Stimulated activated naive CD4-positive, alpha-beta T cell treated with Interleukin-2 at 50 U/mL for 16 hours (primary cell): ENCODE measurements around the gene NELFB.
A peak's percentile ranks its signal among the peaks of the same experiment; 100 is the strongest.

Source experiments
- DNase-seq: peaks from one replicate; lab custom pipeline; 2025; lab: John Stamatoyannopoulos, UW

The NELFB gene

DNA sequence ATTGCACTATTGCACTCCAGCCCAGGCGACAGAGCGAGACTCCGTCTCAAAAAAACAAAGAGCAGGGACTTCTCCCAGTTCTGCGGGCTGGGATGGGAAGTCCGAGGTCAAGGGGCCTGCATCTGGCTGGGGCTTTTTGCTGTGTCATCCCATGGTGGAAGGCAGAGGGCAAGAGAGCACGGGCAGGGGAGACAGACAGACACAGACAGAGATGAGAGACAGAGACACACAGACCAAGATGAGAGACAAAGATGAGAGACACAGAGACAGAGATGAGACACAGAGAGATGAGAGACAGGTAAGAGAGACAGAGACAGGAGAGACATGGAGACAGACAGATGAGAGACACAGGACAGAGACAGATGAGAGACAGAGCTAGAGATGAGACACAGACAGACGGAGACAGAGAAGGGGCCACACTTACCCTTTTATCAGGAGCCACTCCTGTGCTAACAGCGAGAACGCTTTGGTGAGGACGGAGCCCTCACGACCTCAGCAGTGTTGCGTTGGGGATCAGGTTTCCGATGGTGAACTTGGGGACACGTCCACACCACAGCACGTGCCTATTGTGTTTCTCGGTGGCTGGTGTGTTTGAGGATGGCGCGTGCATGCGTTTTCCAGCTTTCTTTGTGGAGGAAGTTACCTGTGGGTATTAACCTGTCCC is 13.5 kb downstream of the NELFB start:
- no peak for DNase-seq

DNA sequence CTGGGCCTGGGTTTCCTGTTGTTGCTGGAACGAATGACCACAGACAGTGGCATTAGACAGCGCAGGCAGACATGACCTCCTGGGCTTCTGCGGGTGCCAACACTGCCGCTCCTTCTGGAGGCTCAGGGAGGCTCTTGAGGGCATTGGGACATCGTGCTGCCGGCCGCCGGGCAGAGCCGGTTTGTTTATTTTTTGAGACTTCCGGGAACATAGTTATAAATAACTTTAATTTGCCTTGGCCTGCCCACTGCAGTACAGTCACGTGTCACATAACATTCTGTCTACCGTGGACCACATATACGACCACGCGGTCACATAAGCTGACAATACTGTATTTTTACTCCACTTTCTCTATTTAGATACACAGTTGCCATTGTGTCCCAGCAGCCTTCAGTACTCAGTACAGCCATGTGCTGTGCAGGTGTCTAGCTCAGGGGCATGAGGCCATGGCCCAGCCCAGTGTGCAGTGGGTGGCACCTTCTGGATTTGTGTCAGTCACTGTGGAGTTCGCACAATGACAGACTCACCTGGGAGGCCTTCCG is 14.2 kb downstream of the NELFB start:
- no peak for DNase-seq

DNA sequence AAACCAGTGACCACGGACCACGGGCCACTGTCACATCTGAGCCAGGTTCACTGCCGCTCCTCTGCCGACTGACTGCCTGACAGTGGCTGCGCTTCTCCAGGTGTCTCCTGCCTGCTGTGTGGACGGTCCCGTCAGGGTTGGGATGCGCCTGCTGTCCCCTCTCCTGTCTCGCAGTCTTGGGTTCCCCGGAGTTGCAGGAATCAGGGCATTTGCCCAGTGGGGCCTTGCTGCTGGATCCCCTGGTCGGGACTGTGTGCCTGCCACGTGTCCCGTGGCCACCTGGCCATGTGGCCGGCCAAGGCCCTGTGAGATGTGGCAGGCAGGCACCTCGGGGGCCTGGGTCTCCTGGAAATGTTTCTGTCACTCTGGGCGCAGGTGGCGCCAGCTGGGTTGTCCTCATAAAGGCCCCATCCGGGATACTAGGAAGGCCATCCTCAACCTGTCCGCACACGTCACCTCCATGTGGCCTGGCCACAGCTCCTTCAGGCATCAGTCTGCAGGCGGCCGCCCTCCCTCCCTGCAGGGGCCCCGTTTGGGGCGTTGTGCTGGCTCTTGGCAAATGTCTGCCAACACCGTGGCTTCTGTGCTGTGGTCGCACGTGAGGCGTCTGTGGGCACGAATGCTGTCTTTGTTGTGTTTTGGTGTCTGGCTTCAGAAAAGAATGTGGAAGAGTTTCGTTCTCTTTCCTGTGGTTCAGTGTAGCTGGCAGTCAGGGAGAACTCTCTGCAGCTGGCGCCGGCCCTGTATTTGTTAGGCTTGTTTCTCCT is 16.0 kb downstream of the NELFB start:
- DNase-seq: no peak

DNA sequence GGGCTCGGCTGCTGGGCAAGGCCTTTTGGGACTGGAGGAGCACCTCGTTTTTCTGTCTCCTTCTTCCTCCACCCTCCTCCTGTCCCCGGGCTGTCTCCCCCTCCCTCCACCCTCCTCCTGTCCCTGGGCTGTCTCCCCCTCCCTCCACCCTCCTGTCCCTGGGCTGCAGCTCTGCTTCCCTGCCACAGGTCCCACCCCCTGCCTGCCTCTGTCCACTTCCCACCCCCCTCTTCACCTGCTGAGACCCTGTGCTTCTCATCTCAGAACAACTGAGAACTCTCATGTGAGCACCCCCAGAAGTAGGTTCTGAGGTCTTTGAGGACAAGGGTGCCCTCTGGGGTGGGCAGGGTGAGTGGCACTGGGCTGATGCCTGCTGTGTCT is 16.6 kb downstream of the NELFB start:
- no peak for DNase-seq

DNA sequence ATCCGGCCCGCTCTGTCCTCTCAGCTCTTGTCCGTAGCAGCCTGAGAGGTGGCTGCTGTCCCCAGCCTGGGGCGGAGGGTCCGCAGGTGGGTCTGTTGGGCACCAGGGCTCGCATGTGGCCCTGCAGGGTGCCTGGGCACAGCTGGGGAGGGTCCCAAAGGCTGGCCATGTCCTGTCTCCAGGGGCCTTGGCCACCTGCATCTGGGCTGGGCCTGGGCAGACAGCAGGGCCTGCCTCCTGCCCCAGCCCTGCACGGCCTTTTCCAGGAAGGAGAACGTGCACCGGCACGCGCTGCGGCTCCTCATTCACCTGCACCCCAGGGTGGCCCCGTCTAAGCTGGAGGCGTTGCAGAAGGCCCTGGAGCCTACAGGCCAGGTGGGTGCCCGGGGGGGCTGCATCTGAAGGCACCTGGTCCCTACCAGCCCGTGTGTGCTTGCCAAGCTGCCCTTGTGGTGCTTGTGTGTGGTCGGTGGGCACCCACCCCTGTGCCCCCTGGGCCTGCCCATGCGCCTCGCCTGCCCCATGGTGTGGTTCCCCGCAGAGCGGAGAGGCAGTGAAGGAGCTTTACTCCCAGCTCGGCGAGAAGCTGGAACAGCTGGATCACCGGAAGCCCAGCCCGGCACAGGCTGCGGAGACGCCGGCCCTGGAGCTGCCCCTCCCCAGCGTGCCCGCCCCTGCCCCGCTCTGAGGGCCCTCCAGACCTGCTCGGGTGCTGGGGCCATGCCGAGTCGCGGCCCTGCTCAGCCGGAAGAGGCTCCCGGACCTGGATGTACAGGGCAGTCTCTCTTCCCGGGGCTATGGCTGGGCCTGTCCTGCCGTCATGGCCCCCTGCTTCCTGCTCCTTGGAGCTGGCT is 17.3 kb downstream of the NELFB start:
- DNase-seq: no peak

DNA sequence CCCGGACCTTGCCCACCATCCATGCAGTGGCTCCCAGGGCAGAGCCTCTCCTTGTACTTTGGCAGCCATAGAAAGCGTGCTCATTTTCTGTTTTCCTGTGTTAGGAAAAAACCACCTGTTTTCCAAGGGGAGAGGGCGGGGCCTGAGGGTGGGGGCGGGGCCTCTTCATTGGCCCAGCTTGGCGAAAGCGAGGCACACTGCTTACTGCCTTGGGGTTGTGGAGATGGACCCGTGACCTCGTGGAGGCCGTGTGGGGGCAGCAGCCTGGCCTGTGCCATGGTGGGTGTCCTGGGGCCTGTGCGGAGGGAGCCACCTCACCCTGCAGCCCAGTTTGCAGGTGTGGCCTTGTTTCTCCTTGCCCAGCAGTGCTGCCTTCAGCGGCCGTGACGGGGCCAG is 18.0 kb downstream of the NELFB start:
- no peak for DNase-seq

DNA sequence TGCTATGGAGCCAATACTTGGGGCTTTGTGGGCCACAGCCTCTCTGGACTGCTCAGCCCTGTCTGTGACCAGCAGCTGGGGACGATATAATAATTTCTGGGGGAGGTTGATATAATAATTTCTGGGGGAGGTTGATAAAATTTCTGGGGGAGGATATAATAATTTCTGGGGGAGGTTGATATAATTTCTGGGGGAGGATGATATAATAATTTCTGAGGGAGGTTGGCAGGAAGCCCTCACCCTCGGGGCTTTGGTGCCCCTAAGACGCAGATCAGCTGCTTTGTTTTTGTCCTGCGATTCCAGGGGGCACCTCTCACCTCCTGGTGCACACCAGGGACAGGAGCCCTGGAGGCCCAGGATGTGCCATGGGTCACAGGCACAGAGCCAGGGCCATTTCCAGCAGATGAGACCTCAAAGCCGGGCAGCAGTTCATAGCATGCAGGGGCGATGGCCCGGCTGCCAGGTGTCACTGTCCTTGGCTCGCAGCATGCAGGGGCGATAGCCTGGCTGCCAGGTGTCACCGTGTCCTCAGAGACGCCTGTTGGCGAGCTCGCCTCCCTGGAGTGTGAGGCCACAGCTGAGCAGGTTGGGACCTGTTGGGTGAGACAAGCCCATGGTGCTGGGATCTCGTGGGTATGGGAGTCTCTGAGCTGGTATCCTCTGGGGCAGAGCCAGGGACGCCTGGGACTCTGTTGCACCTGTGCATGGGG is 18.6 kb downstream of the NELFB start:
- no peak for DNase-seq

DNA sequence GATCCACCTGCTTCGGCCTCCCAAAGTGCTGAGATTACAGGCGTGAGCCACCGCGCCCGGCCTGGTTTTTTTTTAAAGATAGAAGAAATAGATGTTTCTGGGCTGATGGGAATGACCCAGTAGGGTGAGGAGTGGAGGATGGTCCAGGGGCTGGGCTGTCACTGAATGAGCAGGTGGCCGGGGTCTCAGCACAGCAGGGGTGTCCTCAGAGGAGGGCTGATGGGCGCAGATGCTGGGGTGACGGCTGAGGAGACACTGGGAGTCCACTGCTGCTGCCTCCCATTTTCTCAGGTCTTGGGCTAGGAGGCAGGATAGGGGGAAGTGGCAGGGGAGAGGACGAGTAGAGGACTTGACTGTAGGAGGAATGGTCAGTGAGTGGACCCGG is 20.1 kb downstream of the NELFB start:
- DNase-seq: no peak

DNA sequence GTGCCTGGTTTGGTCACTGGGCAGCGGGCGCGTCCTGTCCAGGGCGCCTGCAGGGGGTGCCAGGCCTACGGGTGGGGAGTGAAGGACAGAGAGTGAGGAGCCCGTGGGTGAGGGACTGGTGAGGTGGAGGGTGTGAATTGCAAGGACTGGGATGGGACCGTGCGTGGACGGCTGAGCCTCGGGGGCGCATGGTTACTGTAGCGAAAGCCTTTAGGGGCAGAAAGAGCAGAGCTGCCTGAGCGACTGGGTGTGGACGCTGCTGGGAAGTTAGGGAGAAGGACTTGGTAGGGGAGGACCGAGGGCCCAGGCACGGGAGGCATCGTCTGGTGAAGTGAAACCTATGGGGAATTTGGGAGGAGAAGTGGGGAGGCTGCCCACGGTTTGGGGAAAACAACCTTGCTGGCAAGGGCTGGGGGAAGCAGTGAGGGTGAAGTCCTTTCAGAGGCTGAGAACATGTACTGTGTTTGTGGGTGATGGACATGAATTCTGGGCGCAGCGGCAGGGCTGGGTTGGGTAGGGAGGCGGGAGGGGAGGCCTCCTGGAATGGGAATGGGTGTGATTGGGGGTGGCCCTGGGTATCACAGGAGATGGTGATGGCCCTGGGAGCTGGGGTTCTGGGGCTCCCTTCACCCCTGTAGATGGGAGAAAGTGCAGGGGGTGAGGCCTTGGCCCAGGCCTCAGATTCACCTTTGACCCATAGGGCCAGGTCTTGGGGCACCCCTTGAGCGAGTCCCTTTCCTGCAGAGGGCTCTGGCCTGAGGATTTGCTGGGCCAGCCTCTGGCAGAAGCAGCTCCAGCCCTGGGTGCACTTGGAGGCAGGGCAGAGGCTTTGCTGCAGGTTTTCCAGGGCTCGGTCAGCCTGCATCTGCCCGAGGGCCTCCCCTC is 20.7 kb downstream of the NELFB start:
- DNase-seq: no peak

DNA sequence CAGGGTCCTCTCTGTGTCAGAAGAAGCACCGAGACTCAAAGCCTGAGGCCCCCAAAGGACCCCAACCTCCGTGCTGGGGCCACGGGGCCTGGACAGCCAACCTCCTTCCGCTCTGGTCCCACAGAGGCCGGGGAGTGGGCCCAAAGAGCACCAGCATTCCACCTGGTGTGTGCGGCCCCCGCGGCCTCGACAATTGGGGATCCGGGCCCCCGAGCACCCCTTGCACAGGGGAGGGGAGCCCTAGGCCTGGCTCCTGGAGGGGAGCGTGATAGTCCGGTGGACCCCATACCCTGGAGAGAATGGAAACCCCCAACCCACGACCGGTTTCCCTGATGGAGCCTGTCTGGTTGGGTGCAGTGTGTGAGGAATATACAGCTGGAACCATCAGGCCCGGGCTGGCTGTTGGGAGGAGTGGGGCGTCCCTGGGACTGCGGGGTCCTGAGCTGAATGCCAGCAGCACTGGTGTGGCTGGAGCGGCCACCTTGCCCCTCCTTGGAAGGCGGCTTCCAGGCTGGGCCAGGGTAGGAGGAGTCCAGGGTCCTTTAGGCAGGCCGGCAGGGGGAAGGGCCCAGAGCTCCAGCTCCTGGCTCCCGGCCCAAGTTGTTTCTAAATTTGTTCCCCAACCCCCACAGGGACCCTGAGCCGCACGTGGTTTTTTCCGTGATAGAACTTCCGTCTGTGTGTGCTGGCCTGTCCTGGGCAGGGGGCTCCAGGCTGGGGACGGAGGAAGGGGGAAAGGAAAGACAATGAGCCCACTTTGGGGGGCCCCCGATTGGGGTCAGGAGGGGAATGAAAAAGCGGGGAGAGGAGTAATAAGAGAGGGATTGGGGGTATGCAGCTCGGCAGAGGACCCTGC is 21.6 kb downstream of the NELFB start:
- DNase-seq: no peak

DNA sequence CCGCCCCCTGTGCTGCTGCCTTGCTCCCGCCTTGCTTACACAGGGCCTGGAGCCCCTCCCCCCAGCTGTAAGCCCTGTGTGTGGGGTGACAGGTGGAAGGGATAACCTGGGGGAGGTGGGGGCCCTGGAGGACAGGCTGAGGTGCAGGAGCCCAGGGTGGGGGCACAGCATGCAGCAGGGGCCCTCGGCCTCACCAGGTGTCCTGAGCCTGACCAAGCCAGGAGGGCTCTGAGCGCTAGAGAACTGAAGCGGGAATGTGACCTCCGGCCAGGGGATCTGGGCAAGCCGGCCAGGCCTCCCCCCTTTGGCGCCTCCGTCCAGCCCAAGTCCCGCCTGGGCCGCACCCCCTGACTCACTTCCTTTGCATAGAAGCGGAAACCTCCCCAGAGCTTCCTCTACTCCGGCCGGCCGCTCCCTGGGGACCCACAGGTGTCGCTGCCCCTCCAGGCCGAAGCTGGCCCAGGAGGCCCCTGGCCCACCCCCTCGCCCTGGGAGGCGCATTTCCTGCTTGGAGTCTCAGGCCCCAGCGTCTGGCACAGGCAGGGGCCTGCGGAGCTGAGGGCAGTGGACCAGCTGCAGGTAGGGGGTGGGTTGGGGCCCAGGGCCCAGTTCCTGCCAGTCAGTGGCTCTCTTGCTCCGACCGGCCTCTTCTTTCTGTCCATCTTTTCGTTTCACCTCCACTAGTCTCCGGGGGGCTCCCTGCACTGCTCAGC is 22.4 kb downstream of the NELFB start, which contains the start of gene TOR4A:
Gene TOR4A, plus strand, starts transcription at position 398 of the 713 bp plus-strand sequence. CDS start 964 bp downstream, outside the sequence.
- peak; percentile 15 for DNase-seq

DNA sequence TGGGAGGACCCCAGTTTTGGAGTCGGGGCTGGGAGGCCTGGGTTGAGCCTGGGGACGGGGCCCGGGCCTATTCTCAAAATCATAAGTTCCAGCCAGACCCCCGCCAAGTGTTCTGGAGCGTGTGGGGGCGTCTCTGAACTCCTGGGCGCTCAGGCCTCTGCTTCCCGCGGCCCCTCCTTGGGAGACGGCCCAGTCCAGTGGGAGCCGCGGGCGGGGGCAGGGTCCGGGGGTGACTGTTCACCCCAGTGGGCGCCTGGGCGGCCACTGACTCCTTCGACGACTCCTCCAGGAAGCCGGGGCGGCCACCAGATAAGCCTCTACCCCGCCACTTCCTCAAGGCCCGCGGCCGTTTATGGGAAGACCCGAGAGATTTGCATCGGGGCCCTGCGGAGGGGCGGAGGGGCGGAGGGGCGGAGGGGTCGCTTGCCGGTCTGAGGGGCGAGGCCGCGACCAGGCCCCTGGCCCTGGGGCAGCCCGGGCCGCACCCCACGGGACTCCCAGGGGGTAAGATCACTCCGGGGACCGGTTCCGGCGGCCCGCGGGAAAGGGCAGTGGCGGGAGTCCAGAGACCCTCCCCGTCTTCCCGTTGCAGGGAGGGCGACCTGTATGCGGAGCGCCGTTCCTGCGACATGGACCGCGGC is 23.1 kb downstream of the NELFB start:
- peak; percentile 24 for DNase-seq

DNA sequence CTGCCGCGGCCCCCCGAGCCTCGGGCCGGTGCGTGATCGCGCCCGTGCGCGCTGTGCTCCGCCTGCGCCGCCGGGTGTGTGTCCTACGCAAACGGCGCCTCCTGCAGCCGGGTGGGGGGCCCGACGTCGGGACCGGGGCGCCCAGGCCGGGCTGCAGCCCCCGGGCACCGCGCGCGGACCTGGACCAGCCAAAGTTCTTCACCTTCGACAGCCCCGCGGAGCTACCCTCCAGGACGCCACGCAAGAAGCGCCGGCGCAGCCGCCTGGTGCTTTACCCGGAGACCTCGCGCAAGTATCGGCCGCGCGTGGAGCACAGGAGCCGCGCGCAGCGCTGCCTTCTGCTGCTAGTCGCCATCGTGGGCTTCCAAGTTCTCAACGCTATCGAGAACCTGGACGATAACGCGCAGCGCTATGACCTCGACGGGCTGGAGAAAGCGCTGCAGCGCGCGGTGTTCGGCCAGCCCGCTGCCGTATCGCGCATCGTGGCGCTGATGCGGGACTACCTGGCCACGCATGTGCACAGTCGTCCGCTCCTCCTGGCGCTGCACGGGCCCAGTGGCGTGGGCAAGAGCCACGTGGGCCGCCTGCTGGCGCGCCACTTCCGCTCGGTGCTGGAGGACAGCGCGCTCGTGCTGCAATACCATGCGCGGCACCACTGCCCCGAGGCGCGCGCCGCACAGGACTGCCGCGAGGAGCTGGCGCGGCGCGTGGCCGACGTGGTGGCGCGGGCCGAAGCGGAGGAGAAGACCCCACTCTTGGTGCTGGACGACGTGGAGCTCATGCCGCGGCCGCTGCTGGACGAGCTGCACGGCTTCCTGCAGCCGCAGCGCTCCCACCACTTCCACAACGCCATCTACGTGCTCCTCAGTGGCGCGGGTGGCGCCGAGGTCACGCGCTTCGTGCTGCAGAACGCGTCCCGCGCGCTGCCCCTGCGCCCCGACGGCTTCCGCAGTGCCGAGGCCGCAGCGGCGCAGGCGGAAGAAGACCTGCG is 23.9 kb downstream of the NELFB start:
- DNase-seq: no peak

DNA sequence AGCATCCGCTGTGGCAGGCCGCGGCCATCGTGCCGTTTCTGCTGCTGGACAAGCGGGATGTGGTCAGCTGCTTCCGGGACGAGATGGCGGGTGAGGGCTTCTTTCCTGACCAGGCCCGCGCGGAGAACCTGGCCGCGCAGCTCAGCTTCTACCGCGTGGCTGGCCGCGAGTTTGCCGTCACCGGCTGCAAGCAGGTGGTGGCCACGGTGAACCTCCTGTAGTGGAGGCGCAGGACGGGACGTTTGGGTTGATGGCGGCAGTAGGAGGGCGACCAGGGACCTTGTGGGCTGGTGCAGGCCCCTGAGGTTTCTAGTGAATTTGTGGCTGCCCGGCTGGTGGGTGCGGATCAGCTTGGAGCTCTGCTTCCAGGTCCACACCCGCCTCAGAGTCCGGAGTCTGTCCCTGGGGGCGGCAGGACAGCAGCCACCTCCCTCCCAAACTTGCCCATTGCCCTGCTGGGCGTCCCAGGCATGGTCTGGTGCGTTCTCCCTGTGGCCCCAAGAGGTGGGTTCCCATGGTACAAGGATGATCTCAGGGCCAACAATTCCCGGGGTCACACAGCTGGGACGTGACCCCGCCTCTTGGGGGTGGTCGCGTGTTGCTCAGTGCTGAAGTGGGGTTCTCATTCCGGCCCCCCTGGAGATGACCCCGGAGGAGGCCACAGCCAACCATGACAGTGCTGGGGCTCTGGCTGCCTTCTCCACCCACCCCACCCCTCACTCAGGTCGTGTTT is 24.8 kb downstream of the NELFB start:
- DNase-seq: no peak

DNA sequence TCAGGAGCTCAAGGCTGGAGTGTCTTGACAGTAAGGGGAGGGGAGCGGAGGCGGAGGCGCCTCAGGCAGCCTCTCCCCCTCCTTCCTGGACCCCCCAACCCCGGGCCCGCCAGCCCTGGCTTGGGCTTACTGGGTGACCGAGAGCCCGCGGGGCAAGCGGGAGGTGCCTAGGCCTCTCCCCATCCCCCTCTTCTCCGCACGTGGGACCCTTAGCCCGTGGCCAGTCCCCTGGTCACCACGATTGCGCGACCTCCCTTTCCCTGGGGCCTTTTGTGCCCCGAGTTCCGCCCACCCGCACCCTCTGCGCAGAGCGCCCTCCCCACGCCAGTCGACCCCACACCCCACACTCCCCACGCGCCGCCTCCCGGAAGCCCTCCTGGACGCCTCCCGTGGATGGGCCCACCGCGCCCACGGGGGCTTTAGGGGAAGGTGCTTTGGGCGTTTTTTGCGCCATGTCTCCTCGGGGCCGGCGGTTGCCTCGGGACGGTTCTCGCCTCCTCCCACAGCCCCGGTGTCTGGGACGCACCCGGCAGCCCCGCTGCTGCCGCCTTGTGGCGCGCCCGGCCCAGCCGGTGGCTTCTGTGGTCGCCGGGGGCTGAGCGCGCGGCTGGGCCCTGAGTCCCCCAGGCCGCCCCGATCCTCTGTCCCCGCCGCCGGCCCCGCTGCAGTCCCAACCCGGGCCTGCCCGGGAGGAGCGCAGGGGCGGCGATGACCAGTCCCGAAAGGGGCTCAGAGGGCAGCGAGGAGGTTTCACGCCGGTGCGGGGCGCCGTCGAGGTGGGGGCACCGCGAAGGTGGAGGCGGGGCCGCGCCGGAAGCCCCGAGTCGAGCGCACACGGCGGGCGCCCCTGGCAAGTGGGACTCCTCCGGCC is 25.6 kb downstream of the NELFB start:
- no peak for DNase-seq
